Chondrocyte (in vitro differentiated cells): ENCODE results near the gene MTUS2. TPM values are rescaled to one million over a fixed set of nuclear protein-coding genes. Genes with fewer than 3 reads are reported as not detected.
A peak's percentile ranks its signal among the peaks of the same experiment; 100 is the strongest.

Experiments
- DNase-seq: peaks from one replicate; pipeline ENCODE4 v3.0.0; 2021; ENCODE audit warnings: mixed read lengths, low spot score
- H3K27ac Mint-ChIP-seq: one replicate; pipeline ENCODE4 v1.8.0; 2021; ENCODE audit warnings: mild to moderate bottlenecking, moderate library complexity, mixed read lengths; ENCODE audit not compliant: unreplicated experiment
- H3K27me3 Mint-ChIP-seq: 2 replicates; pipeline ENCODE4 v1.8.0; 2021; ENCODE audit warnings: low read depth, mixed read lengths
- H3K36me3 Mint-ChIP-seq: 2 replicates; pipeline ENCODE4 v1.8.0; 2021; ENCODE audit warnings: low read depth, mixed read lengths
- H3K4me1 Mint-ChIP-seq: 2 replicates; pipeline ENCODE4 v1.8.0; 2021; ENCODE audit warnings: low read depth, mild to moderate bottlenecking, mixed read lengths
- H3K4me3 Mint-ChIP-seq: one replicate; pipeline ENCODE4 v1.8.0; 2021; ENCODE audit warnings: mild to moderate bottlenecking, moderate library complexity, mixed read lengths; ENCODE audit not compliant: unreplicated experiment
- H3K9me3 Mint-ChIP-seq: 2 replicates; pipeline ENCODE4 v1.8.0; 2021; ENCODE audit warnings: low read depth, mixed read lengths
- CTCF ChIP-seq: fragments of 200-600 bp; sonication (generic); IDR thresholded peaks from 2 replicates; pipeline ENCODE4 v1.5.0; 2021; ENCODE audit warnings: antibody characterized with exemption, mild to moderate bottlenecking, moderate library complexity
- total RNA-seq: library from RNA; stranded (reverse); gene quantifications from 3 replicates; pipeline ENCODE4 v1.2.1, GENCODE V29; 2021

Gene MTUS2
- total RNA-seq, 1 donor from 2014 or later: 1.2 TPM

- H3K27me3 Mint-ChIP-seq: peaks cover 9% of the 10 kb centered on the region
- no peak for DNase-seq
- no peaks in the 10 kb centered on the region for H3K4me1 Mint-ChIP-seq
- no peak overlapping the region for H3K27ac Mint-ChIP-seq
- no peaks in the 10 kb centered on the region for H3K9me3 Mint-ChIP-seq
- H3K4me3 Mint-ChIP-seq: no peak overlapping the region
- no peaks in the 10 kb centered on the region for H3K36me3 Mint-ChIP-seq
- TF ChIP-seq CTCF: peak; percentile 98
Observed at GRCh38 chr13:29472332-29472961, 652.3 kb downstream of the MTUS2 start.

GRCh38 chr13:29473166-29473565, 653.0 kb downstream of the MTUS2 start:
- no peak for DNase-seq
- Mint-ChIP-seq H3K9me3 (no peaks in the 10 kb centered on the region), H3K4me1 (no peaks in the 10 kb centered on the region), H3K4me3 (no peak overlapping the region), H3K36me3 (no peaks in the 10 kb centered on the region), H3K27me3 (peaks cover 11% of the 10 kb centered on the region), H3K27ac (no peak overlapping the region)
- TF ChIP-seq CTCF: no peak

GRCh38 chr13:29474991-29475390, 654.9 kb downstream of the MTUS2 start:
- peaks cover 19% of the 10 kb centered on the region for H3K27me3 Mint-ChIP-seq
- no peak for TF ChIP-seq CTCF
- H3K9me3 Mint-ChIP-seq: no peaks in the 10 kb centered on the region
- H3K4me3 Mint-ChIP-seq: no peak overlapping the region
- H3K36me3 Mint-ChIP-seq: no peaks in the 10 kb centered on the region
- H3K4me1 Mint-ChIP-seq: no peaks in the 10 kb centered on the region
- DNase-seq: no peak
- H3K27ac Mint-ChIP-seq: no peak overlapping the region

- no peak for TF ChIP-seq CTCF
- Mint-ChIP-seq H3K4me3 (no peak overlapping the region), H3K36me3 (no peaks in the 10 kb centered on the region), H3K9me3 (no peaks in the 10 kb centered on the region), H3K27ac (no peak overlapping the region), H3K4me1 (no peaks in the 10 kb centered on the region), H3K27me3 (peaks cover 21% of the 10 kb centered on the region)
- no peak for DNase-seq
Observed at GRCh38 chr13:29476046-29476445, 655.9 kb downstream of the MTUS2 start.

GRCh38 chr13:29479716-29480492, 659.8 kb downstream of the MTUS2 start:
- TF ChIP-seq CTCF: no peak
- H3K4me3 Mint-ChIP-seq: no peak overlapping the region
- no peaks in the 10 kb centered on the region for H3K36me3 Mint-ChIP-seq
- H3K4me1 Mint-ChIP-seq: no peaks in the 10 kb centered on the region
- no peak for DNase-seq
- H3K9me3 Mint-ChIP-seq: no peaks in the 10 kb centered on the region
- H3K27me3 Mint-ChIP-seq: peaks cover 31% of the 10 kb centered on the region
- H3K27ac Mint-ChIP-seq: no peak overlapping the region
